HCT116 (cell line): Measurements from ENCODE around the gene RGS19. TPM values are rescaled to one million over a fixed set of nuclear protein-coding genes. Genes with fewer than 3 reads are reported as not detected.
"Not testable (repeated sequence)": the region's sequence is repeated elsewhere in the genome, so short reads cannot be mapped to it uniquely, and the experiment has no call there.

Experiments
- ATAC-seq: fragments of 200-7000 bp; cut with Tn5 transposase; 2 replicates; pipeline ENCODE4 v1.9.1; 2020; ENCODE audit warnings: mild to moderate bottlenecking, moderate library complexity
- BruUV-seq: library from RNA; stranded (reverse); fragments of 400-500 nt; replicated peaks from 2 replicates; lab custom pipeline; 2021; lab: Mats Ljungman, UMichigan
- CTCF ChIA-PET: fragments of 300-600 bp; sonication (Branson Sonifier 250); formaldehyde crosslinking; loops from one replicate; lab custom pipeline; 2021; ENCODE audit warnings: antibody characterized with exemption; lab: Charles Lee
- POLR2A ChIA-PET: fragments of 300-600, 350-600 bp; sonication (Branson Sonifier 250); formaldehyde crosslinking; loops from one replicate; lab custom pipeline; 2021; ENCODE audit warnings: antibody characterized with exemption; lab: Charles Lee
- RAD21 ChIA-PET, 2 experiments: fragments of 300-600 bp; sonication (Branson Sonifier 250); formaldehyde crosslinking; loops; one replicate each; lab custom pipeline; 2023; ENCODE audit warnings: low total read pairs in 2 of 2; ENCODE audit not compliant: uncharacterized antibody in 2 of 2, unreplicated experiment in 2 of 2, low non-redundant PET in 1 of 2; lab: Charles Lee
- DNase-seq: peaks from one replicate; pipeline ENCODE4 v3.0.0-alpha.2; 2010; ENCODE audit warnings: low read depth, low spot score
- H2AFZ ChIP-seq: fragments of 200-600 bp; shearing (Covaris generic), sonication (generic); 2 replicates; pipeline ENCODE4 v1.6.1; 2017; ENCODE audit warnings: low read depth, mixed run types, mixed read lengths, antibody characterized with exemption, low read length; ENCODE audit not compliant: poor library complexity, severe bottlenecking
- H3K27ac ChIP-seq: 2 replicates; pipeline ENCODE4 v1.5.1; 2012; ENCODE audit warnings: low read depth, low read length
- H3K27me3 ChIP-seq: fragments of 200-600 bp; sonication (generic); 2 replicates; pipeline ENCODE4 v1.6.1; 2016; ENCODE audit warnings: mixed run types, low read length, mixed read lengths; ENCODE audit not compliant: insufficient read depth
- H3K36me3 ChIP-seq, 2 experiments: fragments of 200-500 bp in 1 of 2; fragments of 200-600 bp in 1 of 2; sonication (Bioruptor generic) in 1 of 2; sonication (generic) in 1 of 2; 2 replicates each; pipeline versions ENCODE4 v1.5.1 to v1.6.1; 2014 to 2016; ENCODE audit warnings: low read length in 2 of 2, inconsistent platforms in 1 of 2, mixed read lengths in 1 of 2, mixed run types in 1 of 2; ENCODE audit not compliant: insufficient read depth in 2 of 2, control insufficient read depth in 1 of 2
- H3K4me1 ChIP-seq, 2 experiments: fragments of 200-600 bp in 1 of 2; sonication (generic) in 1 of 2; 2 replicates each; pipeline versions ENCODE4 v1.5.1 to v1.6.1; 2012 to 2017; ENCODE audit warnings: low read length in 2 of 2, inconsistent platforms in 1 of 2, mild to moderate bottlenecking in 1 of 2, mixed read lengths in 1 of 2, mixed run types in 1 of 2, moderate library complexity in 1 of 2; ENCODE audit not compliant: insufficient read depth in 2 of 2, control insufficient read depth in 1 of 2
- H3K4me2 ChIP-seq: fragments of 200-600 bp; sonication (generic); 2 replicates; pipeline ENCODE4 v1.6.1; 2017; ENCODE audit warnings: mixed run types, low read length, mixed read lengths
- H3K4me3 ChIP-seq, 2 experiments: fragments of 200-600 bp in 1 of 2; sonication (generic) in 1 of 2; replicated peaks in 1 of 2; 2 replicates each; pipeline ENCODE4 v1.5.1; 2011 to 2016; ENCODE audit warnings: low read length in 2 of 2, control low read depth in 1 of 2, low read depth in 1 of 2, mild to moderate bottlenecking in 1 of 2, mixed read lengths in 1 of 2, mixed run types in 1 of 2
- H3K79me2 ChIP-seq: fragments of 200-600 bp; sonication (generic); 2 replicates; pipeline ENCODE4 v1.6.1; 2017; ENCODE audit warnings: mild to moderate bottlenecking, mixed run types, low read length, moderate library complexity, mixed read lengths; ENCODE audit not compliant: insufficient read depth
- H3K9ac ChIP-seq: fragments of 200-600 bp; sonication (generic); 2 replicates; pipeline ENCODE4 v1.6.1; 2016; ENCODE audit warnings: low read length, mixed read lengths
- H3K9me2 ChIP-seq: fragments of 200-600 bp; sonication (generic), shearing (Covaris generic); 2 replicates; pipeline ENCODE4 v1.6.1; 2017; ENCODE audit warnings: mixed run types, mild to moderate bottlenecking, moderate library complexity; ENCODE audit not compliant: insufficient read depth
- H3K9me3 ChIP-seq, 2 experiments: fragments of 200-500 bp in 1 of 2; fragments of 200-600 bp in 1 of 2; sonication (Bioruptor generic) in 1 of 2; sonication (generic) in 1 of 2; 2 replicates each; pipeline ENCODE4 v1.6.1; 2014 to 2017; ENCODE audit warnings: low read length in 2 of 2, mixed read lengths in 2 of 2, inconsistent platforms in 1 of 2, low read depth in 1 of 2, mild to moderate bottlenecking in 1 of 2, mixed run types in 1 of 2, moderate library complexity in 1 of 2; ENCODE audit not compliant: control insufficient read depth in 1 of 2, insufficient read depth in 1 of 2
- H4K20me1 ChIP-seq: fragments of 200-600 bp; sonication (generic), shearing (Covaris generic); 2 replicates; pipeline ENCODE4 v1.6.1; 2017; ENCODE audit warnings: mixed run types, mild to moderate bottlenecking, moderate library complexity; ENCODE audit not compliant: insufficient read depth
- SIN3A ChIP-seq: IDR thresholded peaks from 2 replicates; pipeline ENCODE4 v1.6.1; 2012; ENCODE audit warnings: low read depth
- SP1 ChIP-seq: IDR thresholded peaks from 2 replicates; pipeline ENCODE4 v1.6.1; 2012; ENCODE audit warnings: low read depth
- SRF ChIP-seq: IDR thresholded peaks from 2 replicates; pipeline ENCODE4 v1.6.1; 2012; ENCODE audit warnings: low read depth
- intact Hi-C: fragments of 100-400 bp; cut with micrococcal nuclease; formaldehyde crosslinking; loops from 2 replicates; pipeline ENCODE4 v1.10.0; 2022
- total RNA-seq: library from RNA; stranded (reverse); gene quantifications from one replicate; pipeline ENCODE4 v1.2.1, GENCODE V29; 2021; ENCODE audit not compliant: unreplicated experiment
- TF ChIP-seq, protein P1 (sequence below), 3 experiments: fragments of 200-600 bp in 1 of 3; sonication (generic) in 1 of 3; IDR thresholded peaks in 2 of 3; conservative IDR thresholded peaks in 1 of 3; 2 replicates each; pipeline ENCODE4 v1.5.1; 2012 to 2017; ENCODE audit warnings: low read depth in 2 of 3, low read length in 2 of 3, antibody characterized with exemption in 1 of 3, borderline replicate concordance in 1 of 3, control low read depth in 1 of 3, mild to moderate bottlenecking in 1 of 3, mixed read lengths in 1 of 3, mixed run types in 1 of 3, moderate library complexity in 1 of 3; ENCODE audit not compliant: insufficient read depth in 1 of 3
- TF ChIP-seq, protein P2 (sequence below): IDR thresholded peaks from 2 replicates; pipeline ENCODE4 v1.6.1; 2012

The RGS19 gene
- total RNA-seq, 1 experiment from 2014 or later = 21.4 TPM

DNA sequence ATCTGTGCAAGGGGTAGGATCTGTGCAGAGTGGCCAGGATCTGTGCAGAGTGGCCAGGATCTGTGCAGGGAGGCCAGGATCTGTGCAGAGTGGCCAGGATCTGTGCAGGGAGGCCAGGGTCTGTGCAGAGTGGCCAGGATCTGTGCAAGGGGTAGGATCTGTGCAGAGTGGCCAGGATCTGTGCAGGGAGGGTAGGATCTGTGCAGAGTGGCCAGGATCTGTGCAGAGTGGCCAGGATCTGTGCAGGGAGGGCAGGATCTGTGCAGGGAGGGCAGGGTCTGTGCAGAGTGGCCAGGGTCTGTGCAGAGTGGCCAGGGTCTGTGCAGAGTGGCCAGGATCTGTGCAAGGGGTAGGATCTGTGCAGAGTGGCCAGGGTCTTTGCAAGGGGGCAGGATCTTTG, 9.3 kb upstream of the RGS19 start:
- CTCF ChIA-PET, H3K9ac ChIP-seq, H3K9me3 ChIP-seq, H3K27ac ChIP-seq, POLR2A ChIA-PET, H2AFZ ChIP-seq, H3K79me2 ChIP-seq, H3K9me2 ChIP-seq, H3K27me3 ChIP-seq, H3K4me3 ChIP-seq, ATAC-seq, BruUV-seq, intact Hi-C loops, H3K4me2 ChIP-seq, RAD21 ChIA-PET, H3K36me3 ChIP-seq, H4K20me1 ChIP-seq, DNase-seq, H3K4me1 ChIP-seq: not testable (repeated sequence)

DNA sequence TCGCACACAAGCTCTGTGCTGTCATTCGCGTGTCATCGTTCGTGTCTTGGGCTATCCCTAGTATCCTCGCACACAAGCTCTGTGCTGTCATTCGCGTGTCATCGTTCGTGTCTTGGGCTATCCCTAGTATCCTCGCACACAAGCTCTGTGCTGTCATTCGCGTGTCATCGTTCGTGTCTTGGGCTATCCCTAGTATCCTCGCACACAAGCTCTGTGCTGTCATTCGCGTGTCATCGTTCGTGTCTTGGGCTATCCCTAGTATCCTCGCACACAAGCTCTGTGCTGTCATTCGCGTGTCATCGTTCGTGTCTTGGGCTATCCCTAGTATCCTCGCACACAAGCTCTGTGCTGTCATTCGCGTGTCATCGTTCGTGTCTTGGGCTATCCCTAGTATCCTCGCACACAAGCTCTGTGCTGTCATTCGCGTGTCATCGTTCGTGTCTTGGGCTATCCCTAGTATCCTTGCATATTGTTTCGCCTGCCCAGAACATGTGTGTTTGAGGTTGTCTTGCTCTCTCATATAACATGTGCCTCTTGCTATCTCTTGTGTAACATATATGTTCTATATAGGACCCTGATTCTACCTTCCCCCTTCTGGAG, 8.0 kb upstream of the RGS19 start:
- H3K36me3 ChIP-seq, H3K9me2 ChIP-seq, BruUV-seq, H3K4me1 ChIP-seq, H2AFZ ChIP-seq, H3K9ac ChIP-seq, H3K9me3 ChIP-seq, CTCF ChIA-PET, intact Hi-C loops, H3K4me2 ChIP-seq, DNase-seq, H3K4me3 ChIP-seq, H3K27me3 ChIP-seq, H3K27ac ChIP-seq, H4K20me1 ChIP-seq, H3K79me2 ChIP-seq, ATAC-seq, RAD21 ChIA-PET: not testable (repeated sequence)
- POLR2A ChIA-PET = interaction anchor here (0.5 kb wide), 1 partner anchor 36 kb away, joined by 4 read pairs; no protein-coding TSS in a partner anchor

DNA sequence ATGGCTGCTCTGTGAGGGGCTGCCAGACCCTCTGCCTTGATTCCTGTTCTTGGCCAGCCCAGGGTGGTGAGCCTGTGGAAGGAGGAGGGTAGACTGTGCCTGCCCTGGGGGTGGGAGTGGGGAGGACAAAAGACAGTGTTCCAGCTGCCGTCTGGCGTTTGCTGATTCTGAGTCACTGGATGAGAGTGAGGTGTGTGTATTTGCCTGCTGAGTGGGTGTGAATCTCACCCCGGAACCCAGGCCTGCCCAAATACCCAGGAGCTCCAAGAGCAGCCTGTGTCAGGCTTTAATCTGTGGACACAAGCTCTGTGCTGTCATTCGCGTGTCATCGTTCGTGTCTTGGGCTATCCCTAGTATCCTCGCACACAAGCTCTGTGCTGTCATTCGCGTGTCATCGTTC, 7.5 kb upstream of the RGS19 start:
- no peak for TF ChIP-seq SRF
- no peak for TF ChIP-seq SIN3A
- TF ChIP-seq, protein P1, sequence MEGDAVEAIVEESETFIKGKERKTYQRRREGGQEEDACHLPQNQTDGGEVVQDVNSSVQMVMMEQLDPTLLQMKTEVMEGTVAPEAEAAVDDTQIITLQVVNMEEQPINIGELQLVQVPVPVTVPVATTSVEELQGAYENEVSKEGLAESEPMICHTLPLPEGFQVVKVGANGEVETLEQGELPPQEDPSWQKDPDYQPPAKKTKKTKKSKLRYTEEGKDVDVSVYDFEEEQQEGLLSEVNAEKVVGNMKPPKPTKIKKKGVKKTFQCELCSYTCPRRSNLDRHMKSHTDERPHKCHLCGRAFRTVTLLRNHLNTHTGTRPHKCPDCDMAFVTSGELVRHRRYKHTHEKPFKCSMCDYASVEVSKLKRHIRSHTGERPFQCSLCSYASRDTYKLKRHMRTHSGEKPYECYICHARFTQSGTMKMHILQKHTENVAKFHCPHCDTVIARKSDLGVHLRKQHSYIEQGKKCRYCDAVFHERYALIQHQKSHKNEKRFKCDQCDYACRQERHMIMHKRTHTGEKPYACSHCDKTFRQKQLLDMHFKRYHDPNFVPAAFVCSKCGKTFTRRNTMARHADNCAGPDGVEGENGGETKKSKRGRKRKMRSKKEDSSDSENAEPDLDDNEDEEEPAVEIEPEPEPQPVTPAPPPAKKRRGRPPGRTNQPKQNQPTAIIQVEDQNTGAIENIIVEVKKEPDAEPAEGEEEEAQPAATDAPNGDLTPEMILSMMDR (IDR thresholded peaks at IDR 0.05 in 2 of 3, conservative IDR thresholded peaks at IDR 0.05 in 1 of 3; ENCODE audit: borderline replicate concordance in 1 of 3, insufficient read depth in 1 of 3, low read depth in 2 of 3, low read length in 2 of 3) = no peak
- TF ChIP-seq SP1 = no peak
- TF ChIP-seq, protein P2, sequence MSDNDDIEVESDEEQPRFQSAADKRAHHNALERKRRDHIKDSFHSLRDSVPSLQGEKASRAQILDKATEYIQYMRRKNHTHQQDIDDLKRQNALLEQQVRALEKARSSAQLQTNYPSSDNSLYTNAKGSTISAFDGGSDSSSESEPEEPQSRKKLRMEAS = no peak
- TF ChIP-seq, all 23 proteins: peak for 0
- intact Hi-C loops = no loop called here

More for the DNA sequence above, 7.5 kb upstream of the RGS19 start:
- Histone ChIP-seq H3K79me2 (no peaks in the 10 kb centered on the region), H3K27me3 (no peaks in the 10 kb centered on the region), H3K4me1 (peaks cover 5 to 7% of the 10 kb centered on the region in 2 experiments; a peak in 2 of 4 replicates), H3K9me2 (no peaks in the 10 kb centered on the region), H2AFZ (no peak overlapping the region), H3K27ac (no peak overlapping the region), H3K36me3 (no peaks in the 10 kb centered on the region), H3K4me2 (no peak overlapping the region), H3K9ac (no peak overlapping the region), H3K9me3 (peaks cover 6% of the 10 kb centered on the region in 2 experiments; a peak in 2 of 4 replicates), H4K20me1 (no peaks in the 10 kb centered on the region), H3K4me3 (no peak overlapping the region)
- CTCF ChIA-PET = no interaction called here
- no peak for DNase-seq
- no peak for ATAC-seq
- BruUV-seq = no TSS peak
- POLR2A ChIA-PET = interaction anchor here (0.5 kb wide), 1 partner anchor 36 kb away, joined by 4 read pairs; no protein-coding TSS in a partner anchor
- RAD21 ChIA-PET = no interaction called here
